HG03575 (cell line): ENCODE results near the gene IL17RB.

Source experiments
- ATAC-seq: cut with Tn5 transposase; IDR thresholded peaks from one replicate; pipeline ENCODE4 v1.9.1; 2021; ENCODE audit not compliant: unreplicated experiment, insufficient number of reproducible peaks, low FRiP score; ENCODE audit errors: extremely low read depth

Gene IL17RB

GRCh38 chr3:53891497-53892285 lies 45.3 kb downstream of the IL17RB start, which contains the start of gene SELENOK:
Gene SELENOK, minus strand, starts transcription at chr3:53891859.
- ATAC-seq, result peak; percentile 93

GRCh38 chr3:53892286-53892637 lies 45.9 kb downstream of the IL17RB start:
- no peak for ATAC-seq

- no peak for ATAC-seq
Measured at GRCh38 chr3:53899750-53900149, 53.4 kb downstream of the IL17RB start.

DNA sequence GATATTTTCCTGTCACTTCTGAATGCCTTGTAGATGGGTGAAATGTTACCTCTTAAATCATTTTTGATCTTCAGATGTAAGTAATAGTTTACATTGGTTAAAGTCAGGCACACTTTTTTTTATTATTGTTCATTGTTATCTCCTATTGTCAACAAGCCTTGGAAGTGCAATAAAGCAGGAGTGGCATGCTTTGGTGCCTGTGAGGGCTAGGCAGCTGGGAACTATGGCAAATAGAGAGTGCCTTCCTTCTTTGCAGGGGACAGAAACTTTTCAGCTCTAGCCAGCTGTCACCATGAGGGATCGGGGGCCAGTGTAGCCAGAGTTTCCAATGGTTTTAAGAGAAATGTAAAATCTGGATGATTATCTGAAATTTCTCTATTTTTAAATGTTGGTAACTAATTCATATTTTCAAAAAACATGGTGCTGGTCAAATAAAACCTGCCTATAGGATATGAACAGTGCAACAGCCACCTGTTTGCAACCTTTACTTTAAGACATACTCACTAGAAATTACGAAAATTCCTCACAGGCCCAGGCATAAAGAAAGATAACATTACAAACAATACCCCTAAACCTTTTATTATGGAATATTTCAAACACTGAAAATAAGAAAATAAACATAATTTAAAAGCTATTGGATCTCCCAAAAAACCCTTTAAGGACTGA lies 54.4 kb downstream of the IL17RB start:
- no peak for ATAC-seq

DNA sequence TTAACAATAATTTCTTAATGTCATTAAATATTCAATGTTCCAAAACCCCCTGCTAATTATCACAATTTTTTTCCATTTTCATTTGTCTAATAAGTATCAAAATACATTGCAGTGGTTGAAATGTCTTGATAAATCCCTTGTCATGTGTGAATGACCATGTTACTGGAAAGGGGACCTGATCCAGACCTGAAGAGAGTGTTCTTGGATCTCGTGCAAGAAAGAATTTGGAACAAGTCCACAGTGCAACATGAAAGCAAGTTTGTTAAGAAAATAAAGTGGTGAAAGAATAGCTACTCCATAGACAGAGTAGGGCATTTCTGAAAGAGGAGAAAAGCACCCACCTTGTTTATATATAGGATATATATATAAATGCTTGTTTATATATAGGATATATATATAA lies 55.7 kb downstream of the IL17RB start:
- ATAC-seq, result no peak

DNA sequence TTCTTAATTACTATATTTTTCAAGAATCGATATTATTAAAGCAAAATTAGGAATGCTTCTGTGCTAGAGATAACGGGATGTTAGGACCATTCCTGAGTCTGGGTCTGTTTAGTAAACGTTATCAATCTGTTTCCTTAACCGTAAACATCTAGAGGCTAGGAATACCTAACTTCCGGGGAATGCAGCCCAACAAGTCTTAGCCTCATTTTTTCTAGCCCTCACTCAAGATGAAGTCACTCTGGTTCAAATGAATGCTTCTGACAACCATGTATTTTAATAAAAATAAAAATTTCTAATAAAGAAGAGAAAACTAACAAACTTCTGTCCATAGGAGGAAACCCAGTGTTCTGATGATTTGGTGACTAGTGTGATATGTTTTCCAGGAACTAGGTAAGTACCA lies 56.3 kb downstream of the IL17RB start:
- ATAC-seq, result no peak

- ATAC-seq, result no peak
Measured at GRCh38 chr3:53913401-53913800, 67.0 kb downstream of the IL17RB start.
